ENCODE data around the gene FNDC1.
A peak's percentile ranks its signal among the peaks of the same experiment; 100 is the strongest.

The FNDC1 gene

GRCh38 chr6:159149641-159150040 is 19.6 kb upstream of the FNDC1 start:
- Histone ChIP-seq H3K79me2 (ENCODE audit: control insufficient read depth, low read length) (no peaks in the 10 kb centered on the region), H3K9me3 (ENCODE audit: control insufficient read depth, insufficient read depth, low read length) (no peaks in the 10 kb centered on the region), H3K4me2 (ENCODE audit: low read length) (no peak overlapping the region), H3F3A (ENCODE audit: control insufficient read depth, insufficient read depth) (0 out of 2 replicates have a peak, but pooled peaks cover 2% of the 10 kb centered on the region), H3K9me2 (replicated peaks; ENCODE audit: control insufficient read depth, low read length) (no peaks in the 10 kb centered on the region), H3K27me3 (ENCODE audit: control insufficient read depth, low read length) (no peaks in the 10 kb centered on the region), H3K4me1 (ENCODE audit: control insufficient read depth, low read length) (peaks cover 15% of the 10 kb centered on the region), H3K27ac (ENCODE audit: low read depth, low read length) (no peak overlapping the region), H3K36me3 (ENCODE audit: control insufficient read depth, low read length) (no peaks in the 10 kb centered on the region), H4K20me1 (ENCODE audit: control insufficient read depth, insufficient read depth, low read depth, low read length) (no peaks in the 10 kb centered on the region), H3K4me3 (ENCODE audit: low read length) (no peak overlapping the region)
- TF ChIP-seq CTCF (IDR thresholded peaks at IDR 0.05; ENCODE audit: low read depth, low read length, poor library complexity, severe bottlenecking): no peak
- no peak for TF ChIP-seq EZH2phosphoT487 (IDR thresholded peaks at IDR 0.05; ENCODE audit: borderline replicate concordance, low read length)

- Histone ChIP-seq H3K36me3 (ENCODE audit: control insufficient read depth, low read length) (no peaks in the 10 kb centered on the region), H3K4me1 (ENCODE audit: control insufficient read depth, low read length) (peaks cover 12% of the 10 kb centered on the region), H3K27me3 (ENCODE audit: control insufficient read depth, low read length) (no peaks in the 10 kb centered on the region), H3K27ac (ENCODE audit: low read depth, low read length) (no peak overlapping the region), H3K9me3 (ENCODE audit: control insufficient read depth, insufficient read depth, low read length) (peaks cover 3% of the 10 kb centered on the region; the same call in 1 of the 2 replicates), H3K4me2 (ENCODE audit: low read length) (peak overlapping the region; percentile 46), H3K79me2 (ENCODE audit: control insufficient read depth, low read length) (no peaks in the 10 kb centered on the region), H3F3A (ENCODE audit: control insufficient read depth, insufficient read depth) (0 out of 2 replicates have a peak, but pooled peaks cover 2% of the 10 kb centered on the region), H4K20me1 (ENCODE audit: control insufficient read depth, insufficient read depth, low read depth, low read length) (no peaks in the 10 kb centered on the region), H3K9me2 (replicated peaks; ENCODE audit: control insufficient read depth, low read length) (no peaks in the 10 kb centered on the region), H3K4me3 (ENCODE audit: low read length) (peak overlapping the region; percentile 36)
- TF ChIP-seq EZH2phosphoT487 (IDR thresholded peaks at IDR 0.05; ENCODE audit: borderline replicate concordance, low read length) (no peak), CTCF (IDR thresholded peaks at IDR 0.05; ENCODE audit: low read depth, low read length, poor library complexity, severe bottlenecking) (peak; percentile 85)
These were observed 17.8 kb upstream of the FNDC1 start for GRCh38 chr6:159151266-159151855.

DNA sequence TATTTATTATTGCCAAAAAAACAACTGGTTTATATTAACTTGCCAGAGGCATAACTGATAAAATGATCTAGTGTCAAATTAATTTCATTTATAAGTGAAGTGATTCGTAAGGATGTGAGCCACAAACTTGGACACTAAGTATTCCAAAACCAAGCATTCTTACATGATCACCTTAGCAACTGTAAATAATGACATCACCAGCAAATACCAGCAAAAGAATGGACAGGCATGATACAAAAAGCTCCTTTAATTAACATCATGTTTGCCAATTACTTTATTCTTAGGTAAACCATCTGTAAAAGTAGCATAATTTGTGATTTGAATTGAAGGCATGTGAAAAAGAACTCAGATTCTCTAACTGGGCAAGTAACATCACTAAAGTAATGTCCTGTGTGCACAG is 17.2 kb upstream of the FNDC1 start:
- H3K4me1 ChIP-seq (ENCODE audit: control insufficient read depth, low read length): peaks cover 12% of the 10 kb centered on the region
- H3K79me2 ChIP-seq (ENCODE audit: control insufficient read depth, low read length): no peaks in the 10 kb centered on the region
- H3K9me2 ChIP-seq (replicated peaks; ENCODE audit: control insufficient read depth, low read length): no peaks in the 10 kb centered on the region
- no peaks in the 10 kb centered on the region for H4K20me1 ChIP-seq (ENCODE audit: control insufficient read depth, insufficient read depth, low read depth, low read length)
- no peak overlapping the region for H3K27ac ChIP-seq (ENCODE audit: low read depth, low read length)
- H3K27me3 ChIP-seq (ENCODE audit: control insufficient read depth, low read length): no peaks in the 10 kb centered on the region
- peaks cover 3% of the 10 kb centered on the region for H3K9me3 ChIP-seq (ENCODE audit: control insufficient read depth, insufficient read depth, low read length)
- H3F3A ChIP-seq (ENCODE audit: control insufficient read depth, insufficient read depth): 0 out of 2 replicates have a peak, but pooled peaks cover 2% of the 10 kb centered on the region
- no peaks in the 10 kb centered on the region for H3K36me3 ChIP-seq (ENCODE audit: control insufficient read depth, low read length)
- H3K4me3 ChIP-seq (ENCODE audit: low read length): no peak overlapping the region
- H3K4me2 ChIP-seq (ENCODE audit: low read length): no peak overlapping the region
- no peak for TF ChIP-seq EZH2phosphoT487 (IDR thresholded peaks at IDR 0.05; ENCODE audit: borderline replicate concordance, low read length)
- no peak for TF ChIP-seq CTCF (IDR thresholded peaks at IDR 0.05; ENCODE audit: low read depth, low read length, poor library complexity, severe bottlenecking)
